Measurements from ENCODE around the gene CDKAL1. TPM values are rescaled to one million over a fixed set of nuclear protein-coding genes. Genes with fewer than 3 reads are reported as not detected.

CDKAL1 gene
- total RNA-seq (2013; cell fraction: nucleolus; rRNA removed) = 80.1 and 86.1 TPM in 2 replicates
- 22.1 and 25.5 TPM in 2 replicates for total RNA-seq (2014; rRNA removed)
- total RNA-seq (2014; rRNA removed; fragmentation: Illumina TruSeq; extraction: Trizol) = 26.7 and 26.9 TPM in 2 replicates
- total RNA-seq (2021) = 16.8 and 18.5 TPM in 2 replicates
- polyA plus RNA-seq (2011; ENCODE audit: low read depth) = 7.5 TPM
- polyA plus RNA-seq (2011; rRNA removed) = 16.1 and 16.7 TPM in 2 replicates
- polyA plus RNA-seq (2011; cell fraction: cytosol; rRNA removed) = 7.7 and 8.5 TPM in 2 replicates
- polyA plus RNA-seq (2011; cell fraction: nucleus; rRNA removed) = 7.7 and 8.9 TPM in 2 replicates
- polyA plus RNA-seq (2012) = 9.3 and 9.4 TPM in 2 replicates
- 15.5 and 18.2 TPM in 2 replicates for polyA plus RNA-seq (2014; fragmentation: Illumina TruSeq; extraction: Trizol)
- polyA plus RNA-seq (2014; fragmentation: Nextera tagmentation; extraction: Ambion mirVana) = 10 to 100 TPM; 10.7 to 10.9 TPM
- polyA plus RNA-seq (2014; rRNA removed) = 10.9 and 11.4 TPM in 2 replicates
- polyA plus RNA-seq (2016; fragmentation: Nextera tagmentation; extraction: Ambion mirVana) = 10 to 100 TPM; 21.4 to 24.0 TPM
- 15.7 and 19.9 TPM in 2 replicates for polyA minus RNA-seq (2011; rRNA and poly(A)+ RNA removed)
- 8.4 and 13.2 TPM in 2 replicates for polyA minus RNA-seq (2011; cell fraction: cytosol; rRNA and poly(A)+ RNA removed)
- polyA minus RNA-seq (2011; cell fraction: nucleus; rRNA and poly(A)+ RNA removed) = 18.5 and 28.2 TPM in 2 replicates
- percentile 72 among the genes with signal in this experiment for Bru-seq, nascent RNA
- BruChase-seq, experiment 1, labeled RNA remaining after a 6-hour chase = percentile 68 among the genes with signal in this experiment
- BruChase-seq, experiment 2, labeled RNA remaining after a 2-hour chase = percentile 68 among the genes with signal in this experiment
- long read RNA-seq, experiment 1, partial matches to known transcripts = 0 of 13 reads
- long read RNA-seq, experiment 1, other reads (novel, unspliced or antisense) = 7 of 13 reads
- long read RNA-seq, experiment 2, transcript CDKAL1-201 (16 exons, 3,272 nt) = major isoform, 21 of 68 reads
- long read RNA-seq, experiment 2, partial matches to known transcripts = 13 of 68 reads
- long read RNA-seq, experiment 2, other reads (novel, unspliced or antisense) = 33 of 68 reads

- peak within 1 kb of the TSS; percentile 89 for H3K27ac ChIP-seq (ENCODE audit: control insufficient read depth, insufficient read depth)
- peak within 1 kb of the TSS; percentile 94 for H3K9ac ChIP-seq (ENCODE audit: control insufficient read depth, insufficient read depth, low read length)
- no peaks in the 10 kb centered on the region for H3K9me3 ChIP-seq (replicated peaks; ENCODE audit: control insufficient read depth, insufficient read depth, low read length)
- ChIA-PET SMC1A (ENCODE audit: uncharacterized antibody, unreplicated experiment) (interaction anchor here (0.6 to 1.7 kb wide), 4 partner anchors 13 to 245 kb away, joined by 3 to 4 read pairs (median 3); partner anchors contain the start of gene E2F3), RAD21 (ENCODE audit: unreplicated experiment) (interaction anchor here (0.6 to 1.4 kb wide), 5 partner anchors 127 to 1055 kb away, joined by 3 to 5 read pairs (median 3); no protein-coding TSS in a partner anchor), CTCF (interaction anchor here (1.0 to 2.9 kb wide), 3 partner anchors 29 to 245 kb away, joined by 8 to 15 read pairs (median 12); no protein-coding TSS in a partner anchor), POLR2A (interaction anchor here (1.2 kb wide), 1 partner anchor 130 kb away, joined by 3 read pairs; no protein-coding TSS in a partner anchor)
- ATAC-seq (peak; percentile 89), DNase-seq (ENCODE audit: low read depth, low spot score) (peak; percentile 91), FAIRE-seq (peak; percentile 88)
- H2AFZ ChIP-seq (ENCODE audit: control insufficient read depth, low read depth, low read length) = peak within 1 kb of the TSS; percentile 78
- intact Hi-C loops (cut with micrococcal nuclease; ENCODE audit: unreplicated experiment) (loop anchor here (5.0 kb wide), 1 partner anchor 322 kb away; the partner anchor contains the start of gene MBOAT1), in situ Hi-C loops (cut with MboI) (no loop called here)
- WGBS (ENCODE audit: insufficient coverage, insufficient replicate concordance, low lambda C conversion rate, missing lambda C conversion rate) = under 1% methylated on average over 31 of the region's 31 CpGs
- H3K79me2 ChIP-seq (ENCODE audit: control insufficient read depth, insufficient read depth, low read length) = peaks cover 28% of the 10 kb centered on the region
- H3K4me3 ChIP-seq = peak within 1 kb of the TSS; percentile 93
- H3K27me3 ChIP-seq (replicated peaks in 1 of 2; ENCODE audit: control insufficient read depth in 2 of 2, insufficient read depth in 2 of 2, low read length in 1 of 2) = no peaks in the 10 kb centered on the region
- H4K20me1 ChIP-seq (ENCODE audit: control insufficient read depth, insufficient read depth) = no peaks in the 10 kb centered on the region
- H3K36me3 ChIP-seq (ENCODE audit: control insufficient read depth in 2 of 2, insufficient read depth in 2 of 2, low read length in 1 of 2) = no peaks in the 10 kb centered on the region; a peak in 1 of 4 replicates
- H3K4me2 ChIP-seq (ENCODE audit: control insufficient read depth, insufficient read depth) = peak within 1 kb of the TSS; percentile 64
- peaks cover 6% of the 10 kb centered on the region; the same call in 1 of the 2 replicates for H3K4me1 ChIP-seq (ENCODE audit: control insufficient read depth, insufficient read depth, low read length)
- BruUV-seq (replicated peaks) = TSS peak; percentile 77
- no peak for TF ChIP-seq ZZZ3 (IDR thresholded peaks at IDR 0.05; ENCODE audit: control insufficient read depth, insufficient read length, low read depth)
- TF ChIP-seq ETV6 (conservative IDR thresholded peaks at IDR 0.05 in 1 of 2, IDR thresholded peaks at IDR 0.05 in 1 of 2; ENCODE audit: borderline replicate concordance in 1 of 2, low read depth in 1 of 2) = no peak
- no peak for TF ChIP-seq MYC (IDR thresholded peaks at IDR 0.05; ENCODE audit: insufficient read depth, insufficient read length, insufficient replicate concordance, low read length, severe bottlenecking)
- no peak for TF ChIP-seq KAT2A (conservative IDR thresholded peaks at IDR 0.05; ENCODE audit: control insufficient read depth, low read depth, low read length)
- TF ChIP-seq NFXL1 (IDR thresholded peaks at IDR 0.05; ENCODE audit: borderline replicate concordance) = no peak
- TF ChIP-seq HCFC1 (IDR thresholded peaks at IDR 0.05; ENCODE audit: low read length) = peak; percentile 70
- TF ChIP-seq ZNF24 (IDR thresholded peaks at IDR 0.05) = no peak
- TF ChIP-seq REST (IDR thresholded peaks at IDR 0.05; ENCODE audit: low read depth, low read length) = 0 out of 2 replicates have a peak, but pooled peaks have one; percentile 19
- TF ChIP-seq SUPT20H (IDR thresholded peaks at IDR 0.05; ENCODE audit: borderline replicate concordance, control insufficient read depth, low read depth, low read length) = no peak
- 0 out of 4 replicates have a peak, but pooled peaks of 1 of the 2 experiments have one; percentile 1 for TF ChIP-seq SRF (IDR thresholded peaks at IDR 0.05; ENCODE audit: low read depth in 2 of 2, low read length in 2 of 2)
- TF ChIP-seq TCF3 (IDR thresholded peaks at IDR 0.05; ENCODE audit: borderline replicate concordance, insufficient read depth, low read depth, low read length) = no peak
- TF ChIP-seq RB1 (IDR thresholded peaks at IDR 0.05; ENCODE audit: borderline replicate concordance) = peak; percentile 100
- no peak for TF ChIP-seq ZNF622 (IDR thresholded peaks at IDR 0.05)
Observed at GRCh38 chr6:20534295-20535262, at the start of gene CDKAL1. CDKAL1 (plus strand) TSS chr6:20534457; CDS start chr6:20546351, 11,894 bp downstream.
